BJ (cell line): ENCODE results near the gene TCF12. TPM values are rescaled to one million over a fixed set of nuclear protein-coding genes. Genes with fewer than 3 reads are reported as not detected.
"Not testable (repeated sequence)": the region's sequence is repeated elsewhere in the genome, so short reads cannot be mapped to it uniquely, and the experiment has no call there.

Experiments used
- CTCF ChIA-PET: fragments of 350-600 bp; formaldehyde crosslinking; extraction: SDS; loops from one replicate; lab custom pipeline; 2021; ENCODE audit warnings: antibody characterized with exemption, inconsistent platforms; lab: Yijun Ruan, JAX
- POLR2A ChIA-PET: fragments of 300-600 bp; sonication (Branson Sonifier 250); formaldehyde crosslinking; extraction: SDS; loops from one replicate; lab custom pipeline; 2021; ENCODE audit warnings: antibody characterized with exemption; lab: Charles Lee
- DNase-seq: peaks from one replicate; pipeline ENCODE4 v3.0.0-alpha.2; 2011; ENCODE audit warnings: low read depth
- H3K27me3 ChIP-seq: 2 replicates; pipeline ENCODE4 v1.6.0; 2011; ENCODE audit warnings: low read length; ENCODE audit not compliant: control insufficient read depth, insufficient read depth
- H3K36me3 ChIP-seq: 2 replicates; pipeline ENCODE4 v1.5.1; 2011; ENCODE audit warnings: low read length; ENCODE audit not compliant: control insufficient read depth, insufficient read depth
- H3K4me3 ChIP-seq: 2 replicates; pipeline ENCODE4 v1.5.1; 2011; ENCODE audit warnings: low read depth, mild to moderate bottlenecking, control low read depth, low read length
- polyA plus RNA-seq: library from polyadenylated mRNA; depleted of rRNA; stranded (reverse); fragments of >200 nt; gene quantifications from 2 replicates; pipeline ENCODE4 v1.2.3, GENCODE V29; 2011
- TF ChIP-seq, protein P1 (sequence below): IDR thresholded peaks from 2 replicates; pipeline ENCODE4 v1.5.1; 2011; ENCODE audit warnings: low read depth, mild to moderate bottlenecking, control low read depth, inconsistent platforms, low read length, moderate library complexity; ENCODE audit not compliant: insufficient read depth

TCF12 gene
- polyA plus RNA-seq, 1 experiment, result 134 TPM

DNA sequence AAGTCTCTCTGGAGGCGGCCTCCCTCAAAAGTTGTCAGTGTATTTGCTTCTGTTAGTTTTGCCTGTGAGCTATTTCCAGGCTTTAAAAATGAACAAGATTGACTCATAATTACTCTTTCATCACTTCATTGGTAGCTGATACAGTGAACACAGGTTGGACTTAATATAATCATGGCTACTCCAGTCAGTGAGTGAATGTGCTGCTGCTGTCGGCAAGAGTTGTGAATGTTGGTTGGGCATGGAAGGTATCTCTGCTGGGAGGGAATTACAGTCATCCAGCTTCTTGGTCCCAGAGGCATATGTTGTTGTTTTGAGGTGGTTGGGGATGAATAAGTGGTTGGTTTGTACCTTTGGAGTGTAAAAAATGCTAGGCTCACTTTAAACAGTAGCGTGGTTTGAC lies 11.5 kb downstream of the TCF12 start:
- no peak for DNase-seq
- TF ChIP-seq, protein P1, sequence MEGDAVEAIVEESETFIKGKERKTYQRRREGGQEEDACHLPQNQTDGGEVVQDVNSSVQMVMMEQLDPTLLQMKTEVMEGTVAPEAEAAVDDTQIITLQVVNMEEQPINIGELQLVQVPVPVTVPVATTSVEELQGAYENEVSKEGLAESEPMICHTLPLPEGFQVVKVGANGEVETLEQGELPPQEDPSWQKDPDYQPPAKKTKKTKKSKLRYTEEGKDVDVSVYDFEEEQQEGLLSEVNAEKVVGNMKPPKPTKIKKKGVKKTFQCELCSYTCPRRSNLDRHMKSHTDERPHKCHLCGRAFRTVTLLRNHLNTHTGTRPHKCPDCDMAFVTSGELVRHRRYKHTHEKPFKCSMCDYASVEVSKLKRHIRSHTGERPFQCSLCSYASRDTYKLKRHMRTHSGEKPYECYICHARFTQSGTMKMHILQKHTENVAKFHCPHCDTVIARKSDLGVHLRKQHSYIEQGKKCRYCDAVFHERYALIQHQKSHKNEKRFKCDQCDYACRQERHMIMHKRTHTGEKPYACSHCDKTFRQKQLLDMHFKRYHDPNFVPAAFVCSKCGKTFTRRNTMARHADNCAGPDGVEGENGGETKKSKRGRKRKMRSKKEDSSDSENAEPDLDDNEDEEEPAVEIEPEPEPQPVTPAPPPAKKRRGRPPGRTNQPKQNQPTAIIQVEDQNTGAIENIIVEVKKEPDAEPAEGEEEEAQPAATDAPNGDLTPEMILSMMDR, result no peak
- Histone ChIP-seq H3K27me3 (no peaks in the 10 kb centered on the region), H3K4me3 (no peak overlapping the region), H3K36me3 (no peaks in the 10 kb centered on the region)
- ChIA-PET POLR2A (interaction anchor here (1.1 to 1.4 kb wide), 2 partner anchors 10 to 12 kb away, joined by 4 read pairs; partner anchors contain the start of gene TCF12), CTCF (interaction anchor here (0.7 to 1.4 kb wide), 3 partner anchors 10 to 209 kb away, joined by 3 to 5 read pairs (median 3); no protein-coding TSS in a partner anchor)

DNA sequence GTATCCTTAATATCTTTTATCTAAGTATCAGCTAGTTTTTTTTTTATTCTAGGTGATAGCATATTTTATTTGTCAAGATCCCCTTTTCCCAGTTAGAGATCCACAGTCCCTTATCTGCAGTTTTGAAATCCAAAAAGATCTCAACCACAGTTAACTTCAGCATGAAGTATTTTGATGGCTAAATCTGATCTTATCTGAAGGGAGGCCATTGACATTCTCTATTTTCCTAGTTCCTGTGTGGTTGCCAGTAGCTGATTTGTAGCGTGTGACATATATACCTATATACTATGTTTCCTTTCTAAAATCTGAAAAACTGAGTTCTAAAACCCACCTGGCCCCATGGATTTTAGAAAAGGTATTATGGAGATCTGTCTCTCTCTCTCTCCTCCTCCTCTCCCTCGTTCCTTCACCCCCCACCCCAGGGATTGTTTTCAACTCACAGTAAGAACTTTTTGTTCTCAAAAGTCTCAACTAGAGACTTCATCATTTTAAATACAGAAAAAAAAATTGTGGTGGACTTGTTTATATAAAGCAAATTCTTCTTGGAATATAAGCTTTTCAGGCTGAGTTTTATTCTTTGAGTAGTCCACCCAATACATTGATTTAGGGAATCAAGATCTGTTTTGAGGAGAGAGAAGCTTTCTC lies 12.3 kb downstream of the TCF12 start:
- TF ChIP-seq, protein P1, result no peak
- CTCF ChIA-PET, result interaction anchor here (1.2 to 1.4 kb wide), 2 partner anchors 11 to 208 kb away, joined by 3 to 5 read pairs; no protein-coding TSS in a partner anchor
- H3K27me3 ChIP-seq, result no peaks in the 10 kb centered on the region
- DNase-seq, result no peak
- POLR2A ChIA-PET, result no interaction called here
- no peaks in the 10 kb centered on the region for H3K36me3 ChIP-seq
- no peak overlapping the region for H3K4me3 ChIP-seq

DNA sequence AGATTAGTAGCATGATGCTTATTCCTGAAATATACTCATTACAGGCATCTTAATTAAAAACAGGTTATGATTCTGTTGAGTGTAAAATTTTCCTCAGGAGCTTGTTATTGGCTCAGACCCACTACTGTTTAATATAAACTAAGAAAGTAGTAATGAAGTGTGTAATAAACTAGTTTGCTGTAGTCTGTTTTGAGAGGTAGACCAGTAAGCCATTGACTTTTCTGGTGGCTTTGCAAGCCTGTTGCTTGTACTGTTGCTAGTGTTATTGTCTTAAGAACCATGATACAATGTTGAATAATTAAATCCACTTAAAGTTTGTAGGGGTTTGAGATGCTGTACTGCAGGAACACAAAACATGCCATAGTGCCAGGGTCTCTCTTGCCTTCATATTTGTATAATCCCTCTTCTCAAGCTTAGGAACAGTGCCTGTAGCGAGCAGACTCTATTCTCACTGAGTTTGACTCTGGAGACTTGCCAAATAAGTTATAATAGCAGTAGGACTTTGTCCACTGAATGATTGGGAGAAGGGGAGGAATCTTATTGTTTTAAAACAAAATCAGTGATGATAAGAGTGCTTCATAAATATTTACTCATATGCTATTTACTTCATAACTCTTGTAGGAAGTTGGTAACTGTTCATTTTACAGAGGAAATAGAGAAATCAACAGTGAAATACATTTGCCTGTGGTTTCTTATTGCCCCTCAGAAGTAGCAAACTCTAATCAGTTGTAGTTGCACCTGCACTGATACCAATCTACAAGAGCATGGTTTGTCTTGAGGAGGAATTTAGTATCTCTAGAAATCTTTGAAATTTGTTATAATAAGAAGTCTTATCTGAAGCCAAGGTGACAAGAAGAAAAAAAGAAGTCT lies 13.4 kb downstream of the TCF12 start:
- TF ChIP-seq, protein P1, result no peak
- Histone ChIP-seq H3K27me3 (no peaks in the 10 kb centered on the region), H3K36me3 (no peaks in the 10 kb centered on the region), H3K4me3 (no peak overlapping the region)
- CTCF ChIA-PET, result no interaction called here
- POLR2A ChIA-PET, result no interaction called here
- DNase-seq, result no peak

GRCh38 chr15:56932509-56932868 lies 14.0 kb downstream of the TCF12 start:
- H3K27me3 ChIP-seq, H3K36me3 ChIP-seq, DNase-seq, CTCF ChIA-PET, H3K4me3 ChIP-seq, POLR2A ChIA-PET: not testable (repeated sequence)

DNA sequence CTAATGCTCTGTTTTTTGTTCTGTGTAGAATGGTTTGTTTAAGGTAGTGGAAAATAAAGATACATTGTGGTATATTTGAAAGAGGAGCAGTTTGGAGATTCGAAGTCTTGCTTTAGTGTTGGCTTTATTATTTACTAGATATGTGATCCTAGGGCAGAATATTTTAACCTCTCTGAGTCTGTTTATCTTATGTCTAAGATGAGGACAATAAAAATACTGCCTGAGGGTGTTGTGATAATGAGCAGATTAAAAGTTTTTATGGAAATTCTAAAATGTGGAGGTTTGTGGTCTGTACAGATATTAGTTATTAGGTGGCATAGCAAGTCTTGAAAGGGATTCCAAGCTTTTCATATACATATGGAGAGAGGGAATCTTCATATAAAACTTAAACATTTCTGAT lies 15.0 kb downstream of the TCF12 start:
- CTCF ChIA-PET, result interaction anchor here (1.5 kb wide), 1 partner anchor 15 kb away, joined by 3 read pairs; the partner anchor contains the start of gene TCF12
- H3K4me3 ChIP-seq, result no peak overlapping the region
- no peaks in the 10 kb centered on the region for H3K36me3 ChIP-seq
- no peak for DNase-seq
- TF ChIP-seq, protein P1, result no peak
- H3K27me3 ChIP-seq, result no peaks in the 10 kb centered on the region
- POLR2A ChIA-PET, result no interaction called here
